Mesangial cell (primary cell): Measurements from ENCODE around the gene BEX2. TPM values are rescaled to one million over a fixed set of nuclear protein-coding genes. Genes with fewer than 3 reads are reported as not detected.

Experiments
- total RNA-seq: library from RNA; depleted of rRNA; stranded (reverse); fragments of >200 nt; gene quantifications from 2 replicates; pipeline ENCODE4 v1.2.3, GENCODE V29; 2015

BEX2 gene
- 6.0 and 19.6 TPM in 2 replicates for total RNA-seq

GRCh38 chrX:103310555-103311398 is at the start of gene BEX2:
BEX2 (minus strand) TSS chrX:103310990; CDS start chrX:103309976, 1,014 bp downstream.

GRCh38 chrX:103356130-103356798 is 45.5 kb upstream of the BEX2 start, which contains the start of gene TCEAL9:
TCEAL9 (plus strand) TSS chrX:103356506; CDS start chrX:103357685, 1,179 bp downstream.

GRCh38 chrX:103329991-103330390 is 19.2 kb upstream of the BEX2 start, which contains the start of gene TCEAL7:
TCEAL7 (plus strand) TSS chrX:103330239; CDS start chrX:103331404, 1,165 bp downstream.

GRCh38 chrX:103276581-103277002 is 34.2 kb downstream of the BEX2 start, which contains the start of gene TCEAL5:
TCEAL5 (minus strand) TSS chrX:103276750; CDS start chrX:103274563, 2,187 bp downstream.

Other genes starting within 250 kb of the BEX2 start
- gene BEX1, start 246.8 kb downstream of the BEX2 start, total RNA-seq = 0.63 and 1.5 TPM in 2 replicates
- not detected in 2 replicates for gene NXF3, start 217.8 kb downstream of the BEX2 start, total RNA-seq
- 20.5 and 32.2 TPM in 2 replicates for gene BEX4, start 95.9 kb downstream of the BEX2 start, total RNA-seq
- 40.7 and 45.3 TPM in 2 replicates for gene TCEAL8, start 55.8 kb downstream of the BEX2 start, total RNA-seq
- not detected in 2 replicates for gene TCEAL5, start 34.2 kb downstream of the BEX2 start, total RNA-seq
- 11.8 and 12.7 TPM in 2 replicates for gene TCEAL7, start 19.2 kb upstream of the BEX2 start, total RNA-seq
- gene TCEAL9, start 45.5 kb upstream of the BEX2 start, total RNA-seq = 14.7 and 20.2 TPM in 2 replicates
- 138 and 149 TPM in 2 replicates for gene BEX3, start 65.5 kb upstream of the BEX2 start, total RNA-seq
- gene RAB40A, start 208.5 kb upstream of the BEX2 start, total RNA-seq = under 0.01 and 0.25 TPM in 2 replicates